GM21528 (cell line): ENCODE results near the gene NLE1.
"Not testable (repeated sequence)": the region's sequence is repeated elsewhere in the genome, so short reads cannot be mapped to it uniquely, and the experiment has no call there.

Source experiments
- ATAC-seq: cut with Tn5 transposase; IDR thresholded peaks from one replicate; pipeline ENCODE4 v1.9.1; 2021; ENCODE audit warnings: mild to moderate bottlenecking, moderate library complexity; ENCODE audit not compliant: unreplicated experiment, low FRiP score

Gene NLE1

DNA sequence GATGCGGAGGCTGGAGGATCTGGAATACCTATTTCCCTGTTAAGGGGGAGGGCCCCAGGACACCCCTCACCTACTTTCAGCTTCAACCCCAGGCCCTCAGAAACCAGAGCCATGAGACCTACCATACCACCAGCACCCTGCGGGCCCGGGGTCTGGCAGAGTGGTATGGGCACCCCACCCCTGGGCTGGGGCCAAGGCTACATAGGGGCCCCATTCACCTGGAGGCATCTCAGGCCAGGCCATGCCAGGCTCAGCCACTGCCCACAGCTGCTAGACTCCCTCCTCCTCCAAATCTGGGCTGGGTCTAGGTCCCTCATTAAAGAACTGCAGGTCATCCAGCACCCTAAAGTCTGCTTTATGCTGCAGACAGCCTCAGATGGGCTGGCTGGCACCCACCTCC lies 11.7 kb downstream of the NLE1 start:
- ATAC-seq = no peak

DNA sequence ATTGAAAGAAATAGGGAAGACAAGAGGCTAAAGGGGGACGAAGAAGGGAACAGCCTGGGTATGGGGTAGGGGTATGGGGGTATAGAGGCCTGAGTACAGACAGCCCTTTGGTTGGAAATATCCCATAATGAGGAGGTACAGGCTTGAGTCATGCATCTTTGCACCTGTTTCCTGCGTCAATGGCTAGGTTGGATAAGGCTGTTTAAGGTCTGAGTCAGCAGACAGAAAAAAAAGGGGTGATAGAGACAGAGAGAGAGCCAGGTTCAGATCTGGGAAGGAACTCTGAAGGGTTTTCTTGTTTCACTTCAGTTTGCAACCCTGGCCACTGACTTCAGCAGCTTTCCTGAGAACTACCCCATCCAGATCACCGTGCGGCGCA lies 12.1 kb downstream of the NLE1 start:
- no peak for ATAC-seq

DNA sequence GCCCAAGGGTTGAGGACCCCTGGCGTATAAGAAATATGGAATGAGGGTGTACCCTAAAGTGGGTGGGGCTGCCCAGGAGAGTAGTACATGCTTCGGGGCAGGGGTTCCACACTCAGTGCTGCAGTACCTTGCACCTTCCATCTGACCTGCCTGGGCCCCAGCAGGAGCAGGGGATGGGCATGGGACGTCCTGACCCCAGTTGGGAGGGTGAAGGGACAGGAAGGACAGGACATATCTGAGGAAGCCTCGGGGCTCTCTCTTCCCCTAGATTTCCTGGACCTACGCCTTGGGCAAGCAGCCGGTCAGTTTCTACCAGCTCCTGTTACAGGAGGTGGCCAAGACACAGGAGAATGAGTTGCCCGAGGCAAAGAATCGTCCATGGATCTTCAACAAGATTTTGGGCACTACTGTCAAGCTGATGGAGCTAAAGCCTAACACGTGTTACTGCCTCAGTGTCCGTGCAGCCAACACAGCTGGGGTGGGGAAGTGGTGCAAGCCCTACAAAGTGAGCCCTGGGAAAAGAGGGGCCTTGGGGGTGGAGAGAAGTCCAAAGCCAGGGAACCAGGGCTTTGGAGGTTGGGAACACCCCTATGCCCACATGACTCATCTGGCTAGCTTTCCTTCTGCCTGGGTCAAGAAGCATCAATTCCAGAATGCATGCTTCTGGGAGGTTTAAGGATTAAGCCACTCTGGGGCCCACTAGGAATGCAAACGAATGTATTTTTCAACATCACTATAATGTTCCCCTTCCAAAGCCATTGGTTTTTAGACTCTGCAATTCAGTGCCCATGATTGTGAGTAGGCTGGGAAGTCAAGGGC lies 12.7 kb downstream of the NLE1 start:
- no peak for ATAC-seq

DNA sequence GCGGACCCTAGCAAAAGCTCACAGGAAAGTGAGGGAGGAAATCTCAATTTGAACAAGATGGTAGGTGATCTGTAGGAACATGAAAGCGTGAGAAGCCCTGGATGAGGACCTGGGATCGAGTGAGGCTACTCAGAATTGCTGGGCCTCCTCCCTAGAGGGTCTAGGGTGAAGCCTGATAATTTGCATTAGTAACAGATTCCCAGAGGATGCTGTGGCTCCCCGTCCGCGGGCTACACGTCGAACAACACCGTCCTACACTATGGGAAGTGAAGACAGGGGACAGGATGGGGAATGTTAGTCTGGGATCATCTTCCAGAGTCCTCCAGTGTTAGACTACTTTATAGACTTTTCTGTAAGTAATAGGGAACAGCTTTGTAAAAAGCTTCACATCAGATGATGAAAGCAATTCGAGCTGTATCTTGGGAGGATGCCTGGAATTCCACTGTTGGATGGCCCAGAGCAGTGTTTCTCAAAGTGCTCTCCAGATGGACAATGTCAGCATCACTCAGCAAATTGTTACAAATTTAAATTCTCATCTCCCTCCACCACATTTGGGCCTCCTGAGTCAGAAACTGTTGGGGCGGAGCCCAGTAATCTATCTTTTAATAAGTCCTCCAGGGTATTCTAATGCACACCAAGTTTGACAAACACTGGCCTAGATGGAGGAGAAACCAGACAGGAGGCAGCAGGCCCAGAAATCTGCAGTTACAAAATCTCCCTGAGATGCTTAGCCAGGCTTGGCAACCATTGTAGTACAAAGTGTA lies 14.2 kb downstream of the NLE1 start:
- no peak for ATAC-seq

GRCh38 chr17:35121315-35121714 lies 20.8 kb downstream of the NLE1 start, which contains the start of gene FNDC8:
Gene FNDC8 (plus strand): TSS chr17:35121615. CDS start chr17:35121694, 79 bp downstream.
- no peak for ATAC-seq

- peak; percentile 68 for ATAC-seq
These were observed 22.5 kb downstream of the NLE1 start, which contains the start of gene RAD51D for GRCh38 chr17:35119370-35120165. Gene RAD51D (minus strand): TSS chr17:35119860. CDS start chr17:35119613, 247 bp downstream.

DNA sequence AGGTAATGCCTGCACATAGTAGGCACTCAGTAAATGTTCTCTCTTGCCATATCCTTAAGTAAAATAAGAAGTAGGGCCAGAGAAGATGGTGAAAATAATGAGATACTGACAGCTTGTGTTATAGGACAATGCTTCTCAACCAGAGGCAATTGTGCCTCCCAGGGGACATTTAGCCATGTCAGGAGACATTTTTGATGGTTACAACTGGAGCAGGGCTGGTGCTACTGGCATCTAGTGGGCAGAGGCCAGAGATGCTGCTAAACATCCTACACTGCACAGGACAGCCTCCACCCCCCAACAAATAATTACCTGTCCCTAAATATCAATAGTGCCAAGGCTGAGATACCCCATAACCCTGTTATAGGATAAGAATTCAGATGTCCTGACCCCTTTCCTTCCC lies 24.1 kb downstream of the NLE1 start:
- no peak for ATAC-seq

DNA sequence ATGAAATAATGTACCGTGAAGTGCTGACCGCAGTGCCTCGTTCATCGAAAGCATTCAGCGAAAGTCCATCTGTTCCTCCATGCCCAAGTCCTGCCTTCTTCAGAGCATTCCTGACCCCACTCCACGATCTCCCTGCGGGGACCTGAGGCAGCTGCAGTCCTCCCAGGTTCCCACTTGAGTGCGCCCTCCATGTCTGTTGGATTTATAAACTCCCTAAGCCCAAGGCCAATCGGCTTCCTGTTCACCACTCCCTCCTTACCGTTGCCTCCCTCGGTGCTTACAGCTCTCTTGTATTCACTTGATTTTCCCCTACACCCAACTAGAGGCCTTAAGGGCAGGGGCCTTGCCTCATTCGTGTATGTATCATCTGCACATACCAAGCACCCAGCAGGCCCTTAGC lies 25.3 kb downstream of the NLE1 start:
- no peak for ATAC-seq

GRCh38 chr17:35110791-35111190 lies 31.3 kb downstream of the NLE1 start:
- not testable (repeated sequence) for ATAC-seq

- ATAC-seq = no peak
These were observed 37.2 kb downstream of the NLE1 start for GRCh38 chr17:35104844-35105450.

DNA sequence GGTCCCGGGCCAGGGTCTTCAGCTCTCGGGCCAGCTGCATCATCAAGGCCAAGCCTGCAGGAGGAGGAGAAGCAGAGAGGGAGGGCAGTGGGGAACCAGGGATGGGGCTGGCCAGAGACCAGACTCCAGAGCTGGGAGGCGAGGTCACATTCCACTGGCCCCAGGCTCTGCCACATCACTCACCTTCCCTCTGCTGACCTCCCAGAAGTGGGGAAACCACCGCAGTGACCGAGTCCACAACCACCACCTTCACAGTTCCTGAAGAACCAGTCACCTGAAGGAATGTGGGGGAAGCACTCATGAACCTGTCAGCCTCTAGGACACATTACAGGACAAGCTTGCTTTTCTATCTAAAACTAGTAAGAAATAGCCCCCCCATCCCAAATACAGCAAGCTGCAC lies 38.8 kb downstream of the NLE1 start:
- ATAC-seq = no peak

DNA sequence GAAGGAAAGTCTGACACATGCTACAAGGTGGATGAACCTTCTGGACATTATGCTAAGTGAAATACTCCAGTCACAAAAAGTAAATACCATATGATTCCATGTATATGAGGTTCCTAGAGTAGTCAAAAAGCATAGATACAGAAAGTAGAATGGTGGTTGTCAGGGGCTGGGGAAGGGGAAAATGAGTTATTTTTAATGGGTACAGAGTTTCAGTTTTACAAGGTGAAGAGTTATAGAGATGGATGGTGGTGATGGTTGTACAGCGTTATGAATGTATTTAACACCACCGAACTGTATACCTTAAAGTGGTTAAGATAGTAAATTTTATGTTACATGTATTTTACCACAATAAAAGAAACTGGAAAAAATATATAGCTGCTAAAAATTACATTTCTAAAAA lies 40.4 kb downstream of the NLE1 start:
- ATAC-seq = no peak

DNA sequence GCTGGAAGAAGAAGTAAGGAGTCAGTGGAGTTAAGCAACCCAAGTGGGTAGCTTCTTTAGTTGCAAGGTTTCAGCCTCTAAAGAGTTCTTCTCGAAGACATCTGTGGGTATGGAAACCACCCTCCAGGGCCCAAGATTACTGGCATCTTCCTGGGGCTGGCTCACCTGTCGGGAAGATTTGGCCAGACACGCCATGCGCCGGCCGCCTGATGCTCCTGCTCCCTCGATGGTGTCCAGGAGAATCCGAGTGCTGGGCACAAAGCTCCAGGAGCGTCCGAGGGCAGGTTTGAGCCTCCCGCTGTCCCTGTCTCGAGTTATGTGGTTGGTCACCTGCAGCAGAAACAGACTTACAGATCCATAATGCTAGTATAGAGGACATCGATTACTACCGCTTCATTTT lies 41.1 kb downstream of the NLE1 start:
- no peak for ATAC-seq

DNA sequence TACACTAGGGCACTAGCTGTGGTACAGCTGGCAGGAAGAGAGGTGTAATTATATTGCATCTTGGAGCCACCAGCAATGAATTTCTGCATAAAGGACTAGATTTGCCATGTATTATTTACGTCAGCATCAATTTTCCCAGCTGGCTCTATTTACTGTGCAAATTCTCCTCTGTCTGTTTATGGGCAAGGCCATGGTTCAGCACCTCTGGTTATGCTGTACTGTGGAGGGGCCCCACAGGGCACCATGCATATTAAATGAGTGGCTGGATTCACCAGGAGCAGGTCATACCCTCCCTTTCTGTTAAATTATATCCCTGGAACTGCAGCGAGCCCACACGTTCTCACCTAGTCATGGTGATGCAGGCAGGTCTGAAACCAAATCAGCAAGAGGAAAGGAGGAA lies 42.2 kb downstream of the NLE1 start:
- no peak for ATAC-seq

DNA sequence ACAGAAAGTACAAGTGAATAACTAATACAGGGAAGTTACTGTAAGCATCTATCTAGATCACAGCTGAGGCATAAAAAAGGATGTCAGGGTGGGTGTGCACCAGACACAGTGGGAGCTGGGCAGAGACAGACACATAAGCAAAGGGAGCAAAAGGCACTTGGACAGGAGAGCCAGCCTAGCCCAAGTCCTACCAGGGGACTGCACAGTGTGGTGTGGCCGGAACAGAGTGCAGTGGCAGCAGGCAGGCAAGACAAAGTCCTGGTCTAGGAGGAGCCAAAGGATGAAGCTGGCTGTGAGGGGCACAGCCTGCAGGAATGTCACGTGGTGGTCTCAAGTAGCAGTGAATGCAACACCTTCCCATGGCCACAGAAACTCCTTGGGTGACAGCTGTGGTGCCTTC lies 44.3 kb downstream of the NLE1 start:
- ATAC-seq = no peak

DNA sequence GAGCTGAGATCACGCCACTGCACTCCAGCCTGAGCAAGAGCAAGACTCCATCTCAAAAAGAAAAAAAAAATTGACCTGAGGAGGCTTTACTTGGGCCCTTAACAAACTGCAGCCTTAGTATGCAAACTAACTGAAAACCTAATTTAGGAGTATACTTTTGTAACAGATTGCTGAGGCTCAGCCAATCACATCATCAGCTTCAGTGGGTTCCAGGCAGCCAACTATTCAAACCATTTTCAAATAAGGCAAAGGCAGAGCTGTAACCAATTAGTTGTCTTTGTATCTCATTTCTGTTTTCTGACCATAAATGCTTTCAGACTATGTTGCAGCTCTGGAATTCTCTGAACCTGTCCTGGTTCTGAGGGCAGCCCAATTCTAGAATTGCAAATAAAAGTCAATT lies 46.4 kb downstream of the NLE1 start:
- ATAC-seq = no peak

DNA sequence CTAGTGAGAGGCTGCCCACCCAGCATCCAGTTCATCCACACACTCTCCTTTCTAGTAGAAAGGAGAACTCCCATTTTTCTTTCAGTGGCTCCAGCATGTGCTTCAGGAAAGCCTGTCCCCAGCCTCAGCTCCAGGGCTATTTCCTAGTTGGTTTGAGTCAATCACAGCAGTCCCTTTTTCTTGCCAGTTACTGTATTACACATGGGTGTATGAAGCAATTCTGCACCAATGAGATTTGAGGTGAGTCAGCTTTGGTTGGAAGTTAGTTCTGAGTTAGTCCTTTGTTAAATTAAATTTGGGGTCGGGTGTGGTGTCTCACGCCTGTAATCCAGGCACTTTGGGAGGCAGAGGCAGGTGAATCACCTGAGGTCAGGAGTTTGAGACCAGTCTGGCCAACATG lies 47.2 kb downstream of the NLE1 start:
- ATAC-seq = no peak

DNA sequence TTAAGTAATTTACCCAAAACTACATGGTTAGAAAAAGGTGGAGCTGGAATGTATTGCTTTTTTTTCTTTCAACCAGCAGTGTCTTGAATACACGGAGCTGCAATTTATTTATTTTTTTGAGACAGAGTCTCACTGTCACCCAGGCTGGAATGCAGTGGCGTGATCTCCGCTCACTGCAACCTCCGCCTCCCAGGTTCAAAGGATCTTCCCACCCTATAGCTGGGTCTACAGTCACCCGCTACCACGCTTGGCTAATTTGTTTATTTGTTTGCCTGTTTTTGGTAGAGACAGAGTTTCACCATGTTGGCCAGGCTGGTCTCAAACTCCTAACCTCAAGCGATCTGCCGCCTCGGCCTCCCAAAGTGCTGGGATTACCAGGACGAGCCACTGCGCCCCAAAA lies 51.4 kb downstream of the NLE1 start:
- not testable (repeated sequence) for ATAC-seq

- no peak for ATAC-seq
These were observed 52.4 kb downstream of the NLE1 start for GRCh38 chr17:35089586-35090296.
